IgD-negative memory B cell (primary cell): Measurements from ENCODE around the gene SPEM2. TPM values are rescaled to one million over a fixed set of nuclear protein-coding genes. Genes with fewer than 3 reads are reported as not detected.

Experiments used
- H3K27ac Mint-ChIP-seq, 3 donors: one replicate each; pipeline ENCODE4 v1.8.0; 2020 to 2022; ENCODE audit warnings: mild to moderate bottlenecking in 3 of 3, mixed read lengths in 3 of 3, moderate library complexity in 1 of 3
- H3K27me3 Mint-ChIP-seq: one replicate; pipeline ENCODE4 v1.8.0; 2021; ENCODE audit warnings: mixed read lengths
- H3K36me3 Mint-ChIP-seq: one replicate; pipeline ENCODE4 v1.8.0; 2020; ENCODE audit warnings: mild to moderate bottlenecking, mixed read lengths
- H3K4me1 Mint-ChIP-seq, 3 donors: one replicate each; pipeline ENCODE4 v1.8.0; 2020 to 2022; ENCODE audit warnings: mixed read lengths in 3 of 3, mild to moderate bottlenecking in 1 of 3
- H3K4me3 Mint-ChIP-seq, 4 donors: one replicate each; pipeline ENCODE4 v1.8.0; 2020 to 2022; ENCODE audit warnings: mild to moderate bottlenecking in 4 of 4, mixed read lengths in 4 of 4, moderate library complexity in 3 of 4
- H3K9me3 Mint-ChIP-seq, 3 donors: one replicate each; pipeline ENCODE4 v1.8.0; 2020 to 2021; ENCODE audit warnings: mixed read lengths in 3 of 3, mild to moderate bottlenecking in 1 of 3
- polyA plus RNA-seq: library from polyadenylated mRNA; unstranded; fragments of 300-500 nt; fragmentation: Illumina TruSeq; gene quantifications from one replicate; pipeline ENCODE4 v1.2.3, GENCODE V29; 2021

The SPEM2 gene
- polyA plus RNA-seq, 1 donor from 2014 or later, result not detected

GRCh38 chr17:7408252-7408727 lies 17.1 kb upstream of the SPEM2 start:
- Mint-ChIP-seq H3K4me3 (no peak overlapping the region), H3K27ac (no peak overlapping the region)

GRCh38 chr17:7408863-7409262 lies 16.6 kb upstream of the SPEM2 start:
- Mint-ChIP-seq H3K4me3 (peak overlapping the region in 1 of 4 donors; percentile 5), H3K36me3 (no peaks in the 10 kb centered on the region), H3K27me3 (peaks cover 6% of the 10 kb centered on the region), H3K9me3 (no peaks in the 10 kb centered on the region), H3K27ac (no peak overlapping the region), H3K4me1 (peaks cover 2 to 10% (median 4%) of the 10 kb centered on the region in 3 donors)

More at GRCh38 chr17:7408252-7408727, 17.1 kb upstream of the SPEM2 start:
- H3K36me3 Mint-ChIP-seq, result no peaks in the 10 kb centered on the region
- no peaks in the 10 kb centered on the region for H3K9me3 Mint-ChIP-seq
- H3K4me1 Mint-ChIP-seq, result peaks cover 3 to 12% (median 5%) of the 10 kb centered on the region in 3 donors
- peaks cover 6% of the 10 kb centered on the region for H3K27me3 Mint-ChIP-seq

- Mint-ChIP-seq H3K27ac (peak overlapping the region in 1 of 3 donors; percentile 84), H3K4me3 (peak overlapping the region in 1 of 4 donors; percentile 5), H3K4me1 (peaks cover 0 to 6% (median 2%) of the 10 kb centered on the region in 3 donors), H3K9me3 (no peaks in the 10 kb centered on the region), H3K27me3 (peaks cover 6% of the 10 kb centered on the region), H3K36me3 (no peaks in the 10 kb centered on the region)
These were observed 15.7 kb upstream of the SPEM2 start for GRCh38 chr17:7409716-7410115.

- Mint-ChIP-seq H3K4me1 (peaks cover 0 to 4% (median 2%) of the 10 kb centered on the region in 3 donors), H3K4me3 (peak overlapping the region in 1 of 4 donors; percentile 74), H3K27me3 (peaks cover 3% of the 10 kb centered on the region), H3K9me3 (no peaks in the 10 kb centered on the region), H3K36me3 (no peaks in the 10 kb centered on the region), H3K27ac (no peak overlapping the region)
These were observed 14.6 kb upstream of the SPEM2 start for GRCh38 chr17:7410634-7411426.

- Mint-ChIP-seq H3K4me1 (peaks cover 0 to 2% (median 0%) of the 10 kb centered on the region in 3 donors), H3K27me3 (peaks cover 3% of the 10 kb centered on the region), H3K4me3 (no peak overlapping the region), H3K27ac (no peak overlapping the region), H3K36me3 (no peaks in the 10 kb centered on the region), H3K9me3 (no peaks in the 10 kb centered on the region)
These were observed 14.0 kb upstream of the SPEM2 start for GRCh38 chr17:7411427-7411750.

- no peaks in the 10 kb centered on the region for H3K36me3 Mint-ChIP-seq
- H3K27ac Mint-ChIP-seq, result no peak overlapping the region
- no peak overlapping the region for H3K4me3 Mint-ChIP-seq
- no peaks in the 10 kb centered on the region for H3K4me1 Mint-ChIP-seq
- H3K9me3 Mint-ChIP-seq, result no peaks in the 10 kb centered on the region
- H3K27me3 Mint-ChIP-seq, result peaks cover 3% of the 10 kb centered on the region
These were observed 11.9 kb upstream of the SPEM2 start for GRCh38 chr17:7413346-7413985.

GRCh38 chr17:7414837-7415236 lies 10.6 kb upstream of the SPEM2 start:
- Mint-ChIP-seq H3K36me3 (no peaks in the 10 kb centered on the region), H3K27me3 (peaks cover 6% of the 10 kb centered on the region), H3K4me1 (no peaks in the 10 kb centered on the region), H3K27ac (peak overlapping the region in 1 of 3 donors; percentile 62), H3K9me3 (no peaks in the 10 kb centered on the region), H3K4me3 (no peak overlapping the region)

- Mint-ChIP-seq H3K27ac (no peak overlapping the region), H3K4me1 (no peaks in the 10 kb centered on the region), H3K27me3 (peaks cover 7% of the 10 kb centered on the region), H3K9me3 (no peaks in the 10 kb centered on the region), H3K4me3 (no peak overlapping the region), H3K36me3 (no peaks in the 10 kb centered on the region)
These were observed 9.6 kb upstream of the SPEM2 start for GRCh38 chr17:7415784-7416183.

- H3K9me3 Mint-ChIP-seq, result no peaks in the 10 kb centered on the region
- H3K27ac Mint-ChIP-seq, result peak overlapping the region in 1 of 3 donors; percentile 75
These were observed 9.1 kb upstream of the SPEM2 start for GRCh38 chr17:7416323-7416722.

GRCh38 chr17:7417056-7417655 lies 8.3 kb upstream of the SPEM2 start:
- Mint-ChIP-seq H3K27ac (no peak overlapping the region), H3K9me3 (no peaks in the 10 kb centered on the region), H3K27me3 (peaks cover 7% of the 10 kb centered on the region), H3K36me3 (no peaks in the 10 kb centered on the region), H3K4me3 (no peak overlapping the region), H3K4me1 (no peaks in the 10 kb centered on the region)

More at GRCh38 chr17:7416323-7416722, 9.1 kb upstream of the SPEM2 start:
- Mint-ChIP-seq H3K27me3 (peaks cover 7% of the 10 kb centered on the region), H3K36me3 (no peaks in the 10 kb centered on the region), H3K4me1 (no peaks in the 10 kb centered on the region), H3K4me3 (no peak overlapping the region)

GRCh38 chr17:7418472-7419152 lies 6.8 kb upstream of the SPEM2 start:
- Mint-ChIP-seq H3K27ac (no peak overlapping the region), H3K4me1 (no peaks in the 10 kb centered on the region), H3K36me3 (no peaks in the 10 kb centered on the region), H3K9me3 (no peaks in the 10 kb centered on the region), H3K4me3 (no peak overlapping the region), H3K27me3 (peaks cover 7% of the 10 kb centered on the region)

- Mint-ChIP-seq H3K27me3 (peaks cover 7% of the 10 kb centered on the region), H3K27ac (no peak within 1 kb of the TSS), H3K36me3 (no peaks in the 10 kb centered on the region), H3K4me1 (no peaks in the 10 kb centered on the region), H3K9me3 (no peaks in the 10 kb centered on the region), H3K4me3 (no peak within 1 kb of the TSS)
These were observed 5.4 kb upstream of the SPEM2 start, which contains the start of gene SPEM1 for GRCh38 chr17:7419819-7420610. Gene SPEM1 (plus strand): TSS chr17:7420324. CDS start chr17:7420385, 61 bp downstream.

GRCh38 chr17:7421186-7421585 lies 4.2 kb upstream of the SPEM2 start:
- no peak overlapping the region for H3K27ac Mint-ChIP-seq
- H3K36me3 Mint-ChIP-seq, result no peaks in the 10 kb centered on the region
- H3K9me3 Mint-ChIP-seq, result no peaks in the 10 kb centered on the region
- no peaks in the 10 kb centered on the region for H3K4me1 Mint-ChIP-seq
- H3K4me3 Mint-ChIP-seq, result no peak overlapping the region
- peaks cover 9% of the 10 kb centered on the region for H3K27me3 Mint-ChIP-seq

GRCh38 chr17:7423679-7424078 lies 1.7 kb upstream of the SPEM2 start:
- Mint-ChIP-seq H3K27ac (no peak overlapping the region), H3K36me3 (no peaks in the 10 kb centered on the region), H3K27me3 (peaks cover 10% of the 10 kb centered on the region), H3K9me3 (no peaks in the 10 kb centered on the region), H3K4me3 (no peak overlapping the region), H3K4me1 (no peaks in the 10 kb centered on the region)
